Kidney glomerular epithelial cell (primary cell): Measurements from ENCODE around the gene FIBCD1.
A peak's percentile ranks its signal among the peaks of the same experiment; 100 is the strongest.
"Not testable (repeated sequence)": the region's sequence is repeated elsewhere in the genome, so short reads cannot be mapped to it uniquely, and the experiment has no call there.

ENCODE experiments used
- DNase-seq: peaks from one replicate; lab custom pipeline; 2025; lab: John Stamatoyannopoulos, UW

Gene FIBCD1

DNA sequence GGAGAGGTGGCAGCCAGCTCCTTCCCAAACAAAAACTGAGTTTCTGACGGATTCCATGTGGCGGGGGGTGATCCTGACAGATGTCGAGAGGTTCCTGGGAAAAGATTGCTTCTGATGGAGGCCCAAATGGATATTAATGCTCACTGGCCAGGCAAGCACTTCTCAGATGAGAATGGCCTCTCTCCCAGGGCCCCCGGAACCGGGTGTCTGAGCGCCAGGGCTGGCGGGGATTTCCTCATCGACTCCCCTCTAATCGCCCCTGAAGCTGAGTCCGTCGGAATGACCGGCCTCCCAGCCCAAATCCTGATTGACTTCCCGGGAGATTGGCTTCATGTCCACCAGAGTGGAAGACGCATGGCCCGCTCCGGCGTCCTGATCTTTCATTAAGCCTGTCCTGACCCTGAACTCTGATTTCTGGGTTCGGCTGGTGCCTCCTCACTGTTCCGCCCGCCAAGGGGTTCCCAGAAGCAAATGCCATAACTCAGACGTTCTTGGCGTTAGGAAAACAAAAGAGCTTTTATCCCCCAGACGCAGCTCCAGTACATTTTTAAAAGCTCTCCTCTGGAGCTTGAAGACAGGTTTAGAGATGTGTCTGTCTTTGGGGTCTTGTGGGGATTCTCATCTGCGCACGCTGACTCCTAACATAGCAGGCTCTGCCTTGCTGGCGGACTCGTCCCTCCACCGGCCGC, 17.6 kb downstream of the FIBCD1 start:
- no peak for DNase-seq

GRCh38 chr9:130920762-130921299, 18.2 kb downstream of the FIBCD1 start:
- no peak for DNase-seq

GRCh38 chr9:130920233-130920632, 18.8 kb downstream of the FIBCD1 start:
- DNase-seq, result no peak

DNA sequence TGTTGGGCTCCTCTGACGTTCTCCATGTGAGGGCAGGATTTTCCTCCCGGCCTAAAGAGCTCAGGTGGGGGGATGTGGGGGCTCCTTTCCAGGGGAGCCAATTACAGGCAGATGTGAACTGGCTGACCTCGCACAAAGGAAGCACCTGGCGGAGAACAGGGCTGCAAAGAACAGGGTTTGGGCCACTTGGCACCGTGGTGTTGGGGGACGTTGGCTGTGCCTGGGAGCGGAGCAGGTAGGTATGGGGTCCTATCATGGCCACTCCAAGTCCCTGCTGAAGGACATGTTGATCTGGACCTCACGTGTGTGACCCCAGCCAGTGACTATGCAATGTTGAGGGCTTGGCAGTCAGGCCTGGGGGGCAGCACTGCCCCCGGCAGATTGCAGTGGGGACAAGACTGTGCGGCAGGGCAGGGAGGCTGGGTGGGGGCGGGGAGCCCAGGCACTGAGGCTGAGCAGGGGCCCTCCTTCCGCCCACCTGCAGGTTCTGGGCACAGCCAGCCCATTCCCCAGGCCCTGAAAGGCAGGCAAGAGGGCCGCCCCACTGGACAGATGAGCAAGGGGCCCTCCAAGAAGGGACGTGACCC, 19.4 kb downstream of the FIBCD1 start:
- no peak for DNase-seq

DNA sequence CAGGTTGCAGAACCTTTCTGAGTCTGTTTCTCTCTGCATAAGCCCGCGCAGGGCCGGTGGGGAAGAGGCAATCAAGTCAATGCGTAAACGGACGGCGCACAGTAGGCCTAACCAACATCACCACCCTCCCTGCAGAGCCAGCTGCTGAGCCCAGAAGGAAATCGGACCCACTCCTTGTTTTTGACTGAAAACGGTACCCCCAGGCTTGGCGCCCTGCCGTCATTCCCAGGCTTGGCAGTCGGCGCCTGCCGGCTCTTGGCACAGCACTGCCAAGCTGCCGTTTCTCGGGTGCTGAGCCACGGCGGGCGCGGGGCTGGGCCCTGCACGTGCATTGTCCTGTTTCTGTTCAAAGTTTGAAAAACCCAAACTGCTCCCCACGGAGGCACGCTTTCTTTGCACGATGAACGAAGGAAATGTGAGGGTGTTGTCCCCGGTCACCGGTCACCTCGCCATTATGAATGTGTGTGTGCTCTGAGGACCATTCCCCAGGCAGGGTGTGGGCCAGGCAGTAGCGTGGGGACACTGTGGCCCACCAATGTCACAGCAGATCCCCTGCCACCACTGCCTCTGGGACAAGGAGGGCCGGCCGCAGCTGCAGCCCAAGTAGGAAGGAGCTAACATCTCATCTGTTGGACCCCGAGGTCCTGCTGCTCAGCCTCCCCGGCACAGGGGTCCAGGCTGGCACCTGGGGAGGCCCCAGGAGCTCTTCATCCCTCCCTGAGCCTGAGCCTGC, 20.1 kb downstream of the FIBCD1 start:
- DNase-seq, result no peak

GRCh38 chr9:130918101-130918825, 20.8 kb downstream of the FIBCD1 start:
- DNase-seq, result no peak

DNA sequence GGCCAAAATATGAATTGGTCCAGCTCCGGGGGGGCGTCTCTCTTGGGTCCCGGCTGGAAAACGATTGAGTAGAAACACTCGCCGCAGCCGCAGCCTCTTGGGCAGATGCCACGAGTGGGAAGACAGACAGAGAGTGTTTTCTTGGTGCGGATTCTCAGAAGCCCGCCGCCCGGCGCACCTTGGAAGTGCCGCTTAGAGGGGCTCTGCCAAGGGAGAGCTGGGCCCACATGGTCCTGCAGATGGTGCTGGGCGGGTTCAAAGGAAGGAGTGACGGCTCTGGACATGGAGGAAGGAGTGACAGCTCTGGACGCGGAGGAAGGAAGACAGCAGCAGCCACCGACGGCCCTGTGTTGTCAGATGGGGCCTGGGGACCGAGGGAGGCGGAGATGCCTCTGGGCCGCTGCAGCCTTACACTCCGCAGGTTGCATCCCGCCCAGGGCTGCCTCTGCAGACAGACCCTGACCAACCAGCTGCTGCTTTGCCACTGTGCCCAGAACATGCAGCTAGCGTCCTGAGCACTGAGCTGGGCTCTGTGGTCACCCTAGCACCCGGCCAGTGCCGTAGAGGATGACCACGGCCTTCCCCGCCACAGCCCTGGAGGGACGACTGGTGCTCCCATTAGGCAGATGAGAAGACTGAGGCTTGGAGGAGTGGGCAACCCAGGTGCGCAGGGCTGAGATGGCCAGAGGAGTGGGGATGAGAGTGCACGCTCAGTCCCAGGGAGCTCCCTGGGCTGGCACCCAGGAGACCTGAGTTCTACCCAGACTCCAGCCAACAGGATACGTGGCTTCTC, 21.7 kb downstream of the FIBCD1 start:
- no peak for DNase-seq

DNA sequence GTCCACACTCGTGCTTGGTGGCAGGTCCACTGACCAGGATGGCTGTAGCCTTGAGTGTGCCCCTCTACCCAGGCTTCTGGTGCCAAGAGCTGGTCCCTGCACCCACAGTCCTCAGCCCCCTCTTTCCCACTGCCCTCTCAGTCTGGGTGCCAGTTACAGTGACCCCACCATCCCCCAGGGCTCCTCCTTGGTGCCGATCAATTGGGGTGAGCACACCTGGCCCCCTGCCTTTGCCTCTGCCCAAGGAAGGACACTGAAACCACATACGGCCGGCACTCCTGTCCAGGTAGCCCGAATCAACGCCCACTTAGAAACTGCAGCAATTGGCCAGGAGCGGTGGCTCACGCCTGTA, 24.0 kb downstream of the FIBCD1 start:
- DNase-seq, result no peak

- no peak for DNase-seq
Measured at GRCh38 chr9:130914417-130915095, 24.5 kb downstream of the FIBCD1 start.

DNA sequence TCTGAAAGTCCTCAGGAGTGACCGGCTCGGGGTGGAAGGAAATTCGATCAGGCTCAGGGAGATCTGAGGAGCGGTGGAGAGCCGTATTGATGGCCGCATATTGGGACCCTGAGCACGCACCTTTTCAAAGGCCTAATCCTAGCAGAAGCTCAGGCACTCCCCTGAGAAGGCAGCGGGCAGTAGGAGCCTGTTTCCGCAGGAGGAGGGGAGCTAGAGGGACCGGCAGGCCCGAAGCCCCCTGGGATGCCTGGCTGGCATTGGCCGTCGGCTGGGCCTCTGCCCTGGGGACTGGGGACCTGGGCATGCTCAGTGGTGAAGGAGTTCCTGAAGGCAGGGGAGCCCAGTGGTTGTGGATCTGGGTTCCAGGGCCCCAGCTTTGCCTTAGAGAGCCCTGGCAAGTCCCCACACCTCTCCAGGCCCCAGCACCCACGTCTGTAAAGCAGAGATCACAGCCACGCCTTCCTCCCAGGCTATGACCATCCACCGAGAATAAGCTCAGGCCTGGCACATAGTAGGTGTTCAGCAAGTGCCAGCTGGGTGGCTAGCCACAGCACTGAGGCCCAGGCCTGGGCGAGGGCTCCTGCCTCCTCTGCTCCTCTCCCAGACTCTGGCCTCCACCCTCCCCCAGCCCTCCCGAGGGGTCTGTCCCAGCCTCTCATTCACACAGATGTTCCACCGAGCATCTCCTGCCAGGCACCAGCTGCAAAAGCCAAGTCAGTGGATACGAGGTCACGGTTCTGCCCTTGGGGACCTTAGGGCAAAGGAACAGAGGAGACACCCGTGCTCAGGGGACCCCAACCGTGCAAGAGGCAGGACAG, 25.2 kb downstream of the FIBCD1 start:
- no peak for DNase-seq

DNA sequence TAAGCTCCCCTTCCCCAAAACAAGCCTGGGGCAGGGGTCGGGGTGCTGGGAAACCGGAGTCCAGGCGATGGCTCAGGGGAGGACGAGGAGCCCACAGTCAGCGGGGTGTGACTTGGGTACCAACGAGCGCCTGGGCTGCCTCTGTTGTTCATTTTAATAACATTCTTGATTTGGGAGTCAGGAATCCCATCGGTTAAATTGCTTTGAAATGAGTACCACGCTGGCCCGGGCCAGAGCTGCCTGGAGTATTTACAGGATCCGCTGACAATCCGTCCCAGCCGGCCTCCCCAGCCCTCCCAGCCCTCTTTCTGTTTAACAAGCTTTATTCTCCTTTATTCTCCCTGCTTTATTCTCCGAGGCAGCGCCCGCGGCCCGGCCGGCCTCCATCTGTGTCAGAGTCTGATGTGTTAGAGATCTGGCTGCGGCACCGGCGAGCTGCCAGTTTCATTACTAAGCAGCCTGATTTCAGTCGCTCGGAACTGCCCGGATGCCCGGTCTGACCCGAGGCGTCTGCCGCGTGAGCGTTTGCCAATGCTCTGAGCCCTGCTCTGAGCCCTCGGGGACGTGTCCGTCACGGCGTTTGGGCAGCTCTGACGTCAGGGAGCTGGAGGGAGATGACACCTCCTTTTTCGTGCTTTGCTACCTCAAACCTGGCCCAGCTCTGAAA, 26.0 kb downstream of the FIBCD1 start:
- DNase-seq, result peak; percentile 80

- DNase-seq, result no peak
Measured at GRCh38 chr9:130911254-130912049, 27.6 kb downstream of the FIBCD1 start.

DNA sequence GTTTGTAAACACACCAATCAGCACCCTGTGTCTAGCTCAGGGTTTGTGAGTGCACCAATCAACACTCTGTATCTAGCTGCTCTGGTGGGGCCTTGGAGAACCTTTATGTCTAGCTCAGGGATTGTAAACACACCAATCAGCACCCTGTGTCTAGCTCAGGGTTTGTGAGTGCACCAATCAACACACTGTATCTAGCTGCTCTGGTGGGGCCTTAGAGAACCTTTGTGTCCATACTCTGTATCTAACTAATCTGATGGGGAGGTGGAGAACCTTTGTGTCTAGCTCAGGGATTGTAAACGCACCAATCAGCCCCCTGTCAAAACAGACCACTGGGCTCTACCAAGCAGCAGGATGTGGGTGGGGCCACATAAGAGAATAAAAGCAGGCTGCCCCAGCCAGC, 28.4 kb downstream of the FIBCD1 start:
- DNase-seq, result not testable (repeated sequence)

GRCh38 chr9:130910041-130910440, 29.0 kb downstream of the FIBCD1 start:
- DNase-seq, result not testable (repeated sequence)

DNA sequence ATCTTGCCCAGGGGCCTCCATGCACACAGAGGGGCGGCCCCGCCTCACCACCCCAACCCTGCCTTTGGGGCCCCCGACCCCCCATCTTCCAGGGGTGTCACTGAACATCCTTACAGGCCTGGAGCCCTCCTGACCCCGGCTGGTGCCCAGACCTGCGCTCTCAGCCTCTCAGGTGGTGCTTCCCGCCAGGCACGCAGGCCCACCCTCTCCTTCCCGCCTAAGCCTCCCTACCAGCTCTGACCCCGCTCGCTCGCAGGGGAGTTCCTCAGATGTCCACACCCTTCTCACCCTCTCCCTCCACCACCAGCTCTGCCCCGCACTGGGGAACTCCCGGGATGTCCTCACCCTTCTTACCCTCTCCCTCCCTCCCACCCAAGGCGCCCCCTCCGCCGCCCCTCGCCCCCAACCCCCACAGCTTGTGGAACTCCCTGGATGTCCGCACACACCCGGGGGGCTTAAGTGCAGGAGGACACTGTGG, 30.1 kb downstream of the FIBCD1 start:
- DNase-seq, result no peak

GRCh38 chr9:130908146-130908877, 30.7 kb downstream of the FIBCD1 start:
- DNase-seq, result no peak

DNA sequence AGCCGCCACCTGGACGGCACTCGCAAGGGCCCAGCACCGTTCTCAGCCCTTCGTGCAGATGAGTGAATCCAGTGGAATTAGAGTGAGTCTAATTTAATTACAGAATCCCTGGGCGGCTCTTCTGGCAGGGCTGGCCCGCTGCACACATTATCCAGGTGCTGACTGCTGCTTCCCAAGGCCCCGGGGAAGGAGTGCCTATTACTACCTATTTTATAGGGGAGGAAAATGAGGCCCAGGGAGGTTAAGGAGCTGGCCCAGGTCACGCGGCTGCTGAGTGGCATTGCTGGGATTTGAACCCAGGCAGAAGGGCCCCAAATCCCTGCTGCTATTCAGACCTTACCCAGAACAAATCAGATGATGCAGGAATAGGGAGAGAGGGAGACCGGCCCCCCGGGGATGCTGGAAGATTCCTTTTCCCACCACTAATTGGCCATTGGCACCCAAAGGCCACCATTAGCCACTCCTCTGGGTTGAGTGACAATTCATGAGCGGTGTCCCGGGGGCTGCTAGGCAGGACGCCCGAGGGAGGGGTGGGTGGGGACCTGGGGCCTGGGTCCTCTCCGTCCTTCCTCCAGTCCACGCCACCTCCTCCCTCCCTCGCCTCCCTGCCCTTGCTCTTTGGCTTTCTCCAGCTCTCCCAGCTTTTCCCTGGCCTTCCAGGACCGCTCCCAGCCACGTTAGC, 32.2 kb downstream of the FIBCD1 start:
- DNase-seq, result no peak
